Neural cell (in vitro differentiated cells): Measurements from ENCODE around the gene FAM124A. TPM values are rescaled to one million over a fixed set of nuclear protein-coding genes. Genes with fewer than 3 reads are reported as not detected.

ENCODE experiments used
- H2AFZ ChIP-seq: fragments of 200-600, 300-800 bp; sonication (generic), shearing (Covaris generic); 2 replicates; pipeline ENCODE4 v1.6.0; 2014; ENCODE audit warnings: low read depth, mild to moderate bottlenecking, antibody characterized with exemption, low read length, moderate library complexity
- H3F3A ChIP-seq: fragments of 200-600 bp; shearing (Covaris generic); 2 replicates; pipeline ENCODE4 v1.6.1; 2016; ENCODE audit warnings: mild to moderate bottlenecking, moderate library complexity, mixed read lengths, antibody characterized with exemption, low read length; ENCODE audit not compliant: insufficient read depth, poor library complexity, severe bottlenecking
- H3K27ac ChIP-seq: fragments of 200-600, 300-800 bp; sonication (generic), shearing (Covaris generic); 2 replicates; pipeline ENCODE4 v1.5.1; 2014; ENCODE audit warnings: mild to moderate bottlenecking, low read length, moderate library complexity
- H3K27me3 ChIP-seq: fragments of 300-800, 200-600 bp; sonication (generic), shearing (Covaris generic); 2 replicates; pipeline ENCODE4 v1.6.0; 2014; ENCODE audit warnings: mild to moderate bottlenecking, low read depth, low read length, moderate library complexity; ENCODE audit not compliant: insufficient read depth
- H3K36me3 ChIP-seq: fragments of 300-800, 200-600 bp; sonication (generic), shearing (Covaris generic); 2 replicates; pipeline ENCODE4 v1.5.1; 2014; ENCODE audit warnings: mild to moderate bottlenecking, antibody characterized with exemption, low read length, moderate library complexity; ENCODE audit not compliant: insufficient read depth
- H3K4me2 ChIP-seq: fragments of 300-800, 200-600 bp; sonication (generic), shearing (Covaris generic); 2 replicates; pipeline ENCODE4 v1.6.0; 2014; ENCODE audit warnings: mild to moderate bottlenecking, low read length
- H3K4me3 ChIP-seq: fragments of 300-800, 200-600 bp; sonication (generic), shearing (Covaris generic); 2 replicates; pipeline ENCODE4 v1.5.1; 2014; ENCODE audit warnings: mild to moderate bottlenecking, low read length, moderate library complexity
- H3K79me2 ChIP-seq: fragments of 200-600 bp; shearing (Covaris generic); replicated peaks from 2 replicates; pipeline ENCODE4 v1.6.0; 2014; ENCODE audit warnings: mild to moderate bottlenecking, low read length, moderate library complexity; ENCODE audit not compliant: insufficient read depth
- H3K9ac ChIP-seq: fragments of 300-800, 200-600 bp; sonication (generic), shearing (Covaris generic); 2 replicates; pipeline ENCODE4 v1.6.1; 2016; ENCODE audit warnings: mild to moderate bottlenecking, low read length, mixed read lengths
- H3K9me2 ChIP-seq: fragments of 200-600 bp; shearing (Covaris generic); 2 replicates; pipeline ENCODE4 v1.6.1; 2016; ENCODE audit warnings: mild to moderate bottlenecking, low read length, mixed read lengths; ENCODE audit not compliant: insufficient read depth
- H3K9me3 ChIP-seq: fragments of 200-600, 300-800 bp; sonication (generic), shearing (Covaris generic); 2 replicates; pipeline ENCODE4 v1.6.1; 2016; ENCODE audit warnings: mild to moderate bottlenecking, mixed run types, low read length, moderate library complexity, mixed read lengths
- H4K20me1 ChIP-seq: fragments of 200-600 bp; shearing (Covaris generic); 2 replicates; pipeline ENCODE4 v1.6.1; 2016; ENCODE audit warnings: mild to moderate bottlenecking, mixed run types; ENCODE audit not compliant: insufficient read depth
- CTCF ChIP-seq: fragments of 450-650 bp; IDR thresholded peaks from 2 replicates; pipeline ENCODE4 v1.5.1; 2014; ENCODE audit warnings: antibody characterized with exemption, mild to moderate bottlenecking, moderate library complexity; ENCODE audit not compliant: poor library complexity, severe bottlenecking
- EP300 ChIP-seq: fragments of 450-650 bp; conservative IDR thresholded peaks from 2 replicates; pipeline ENCODE4 v1.6.1; 2014; ENCODE audit warnings: antibody characterized with exemption, mild to moderate bottlenecking, moderate library complexity; ENCODE audit not compliant: poor library complexity, severe bottlenecking
- EZH2 ChIP-seq: fragments of 200-600, 300-800 bp; shearing (Covaris generic), sonication (generic); IDR thresholded peaks from 2 replicates; pipeline ENCODE4 v1.6.1; 2014; ENCODE audit warnings: antibody characterized with exemption, low read length, borderline replicate concordance, mild to moderate bottlenecking; ENCODE audit not compliant: insufficient read depth, poor library complexity, severe bottlenecking
- MXI1 ChIP-seq: fragments of 450-650 bp; conservative IDR thresholded peaks from 2 replicates; pipeline ENCODE4 v1.6.1; 2014; ENCODE audit warnings: antibody characterized with exemption, mild to moderate bottlenecking; ENCODE audit not compliant: poor library complexity, severe bottlenecking
- POLR2AphosphoS5 ChIP-seq: IDR thresholded peaks from 2 replicates; pipeline ENCODE4 v1.6.1; 2012
- RAD21 ChIP-seq: fragments of 450-650 bp; conservative IDR thresholded peaks from 2 replicates; pipeline ENCODE4 v1.6.1; 2014; ENCODE audit warnings: antibody characterized with exemption, mild to moderate bottlenecking, moderate library complexity
- REST ChIP-seq: IDR thresholded peaks from 2 replicates; pipeline ENCODE4 v1.6.1; 2012; ENCODE audit warnings: borderline replicate concordance
- SMC3 ChIP-seq: fragments of 450-650 bp; conservative IDR thresholded peaks from 2 replicates; pipeline ENCODE4 v1.6.1; 2014; ENCODE audit warnings: antibody characterized with exemption, mild to moderate bottlenecking, moderate library complexity; ENCODE audit not compliant: poor library complexity
- TAF1 ChIP-seq: IDR thresholded peaks from 2 replicates; pipeline ENCODE4 v1.6.1; 2012; ENCODE audit warnings: low read depth
- polyA plus RNA-seq: library from polyadenylated mRNA; depleted of rRNA; stranded (reverse); fragments of >200 nt; gene quantifications from 2 replicates; pipeline ENCODE4 v1.2.3, GENCODE V29; 2014

Gene FAM124A
- polyA plus RNA-seq, 1 donor from 2014 or later = 3.0 TPM

- no peaks in the 10 kb centered on the region for H3K36me3 ChIP-seq
- no peak overlapping the region for H3K9ac ChIP-seq
- no peak overlapping the region for H3K27ac ChIP-seq
- H3K79me2 ChIP-seq = no peaks in the 10 kb centered on the region
- H3K4me2 ChIP-seq = no peak overlapping the region
- no peaks in the 10 kb centered on the region for H3K9me3 ChIP-seq
- no peak for TF ChIP-seq EP300
- TF ChIP-seq POLR2AphosphoS5 = no peak
- TF ChIP-seq EZH2 = no peak
- TF ChIP-seq RAD21 = no peak
- no peak for TF ChIP-seq MXI1
- TF ChIP-seq TAF1 = no peak
- TF ChIP-seq CTCF = no peak
- no peak for TF ChIP-seq SMC3
- TF ChIP-seq REST = no peak
- no peaks in the 10 kb centered on the region for H3F3A ChIP-seq
- no peaks in the 10 kb centered on the region for H4K20me1 ChIP-seq
- H2AFZ ChIP-seq = no peak overlapping the region
- no peaks in the 10 kb centered on the region for H3K9me2 ChIP-seq
- no peaks in the 10 kb centered on the region for H3K27me3 ChIP-seq
- H3K4me3 ChIP-seq = no peak overlapping the region
These were observed 3.6 kb upstream of the FAM124A start for GRCh38 chr13:51218626-51219025.

GRCh38 chr13:51220706-51221105 lies 1.5 kb upstream of the FAM124A start:
- Histone ChIP-seq H3K4me2 (no peak overlapping the region), H4K20me1 (no peaks in the 10 kb centered on the region), H3F3A (no peaks in the 10 kb centered on the region), H3K9ac (no peak overlapping the region), H3K4me3 (no peak overlapping the region), H3K36me3 (no peaks in the 10 kb centered on the region), H3K9me3 (no peaks in the 10 kb centered on the region), H3K27ac (no peak overlapping the region), H3K27me3 (no peaks in the 10 kb centered on the region), H3K79me2 (peaks cover 6% of the 10 kb centered on the region), H3K9me2 (no peaks in the 10 kb centered on the region), H2AFZ (no peak overlapping the region)
- no peak for TF ChIP-seq CTCF
- TF ChIP-seq REST = no peak
- TF ChIP-seq TAF1 = no peak
- no peak for TF ChIP-seq MXI1
- no peak for TF ChIP-seq EZH2
- no peak for TF ChIP-seq SMC3
- TF ChIP-seq EP300 = no peak
- TF ChIP-seq RAD21 = no peak
- no peak for TF ChIP-seq POLR2AphosphoS5
